A549 (cell line): ENCODE data around the gene CEL. TPM values are rescaled to one million over a fixed set of nuclear protein-coding genes. Genes with fewer than 3 reads are reported as not detected.

Experiments used
- ATAC-seq, 2 experiments: fragments of 200-7000 bp in 1 of 2; fragments of >200 bp in 1 of 2; cut with Nextera tagmentation in 1 of 2; cut with Tn5 transposase in 1 of 2; 3 replicates each; pipeline versions ENCODE4 v1.8.0 to v1.9.1; 2018 to 2020; ENCODE audit warnings: mild to moderate bottlenecking in 1 of 2, moderate library complexity in 1 of 2
- CTCF ChIA-PET: fragments of 300-600 bp; sonication (Branson Sonifier 250); formaldehyde crosslinking; extraction: SDS; loops from one replicate; lab custom pipeline; 2021; ENCODE audit warnings: antibody characterized with exemption, inconsistent platforms; lab: Yijun Ruan, JAX
- POLR2A ChIA-PET: fragments of 350-600 bp; formaldehyde crosslinking; extraction: SDS; loops from one replicate; lab custom pipeline; 2021; ENCODE audit warnings: antibody characterized with exemption, inconsistent platforms; lab: Yijun Ruan, JAX
- DNase-seq, 2 experiments: peaks; one replicate each; pipeline versions ENCODE4 v3.0.0 to v3.0.0-alpha.2; 2011 to 2016; ENCODE audit warnings: low read depth in 1 of 2, low spot score in 1 of 2
- FAIRE-seq: peaks from 2 replicates; lab custom pipeline; 2011; peaks lifted over from hg19 to GRCh38; lab: Jason Lieb, UNC
- H3K27ac ChIP-seq, 2 experiments: fragments of >200 bp; sonication (Bioruptor Twin); formaldehyde crosslinking; 3 replicates each; pipeline ENCODE4 v1.5.1; 2016 to 2017
- H3K4me1 ChIP-seq: fragments of >200 bp; sonication (Bioruptor Twin); formaldehyde crosslinking; 3 replicates; pipeline ENCODE4 v1.6.1; 2016
- H3K4me2 ChIP-seq: fragments of >200 bp; sonication (Bioruptor Twin); formaldehyde crosslinking; 3 replicates; pipeline ENCODE4 v1.6.1; 2016
- H3K4me3 ChIP-seq: fragments of >200 bp; sonication (Bioruptor Twin); formaldehyde crosslinking; 3 replicates; pipeline ENCODE4 v1.5.1; 2016
- H3K9me3 ChIP-seq: fragments of >200 bp; sonication (Bioruptor Twin); formaldehyde crosslinking; 3 replicates; pipeline ENCODE4 v1.6.1; 2016
- CBX2 ChIP-seq: fragments of 200-600 bp; sonication (generic); IDR thresholded peaks from 2 replicates; pipeline ENCODE4 v1.6.1; 2016; ENCODE audit warnings: low read depth, mild to moderate bottlenecking, borderline replicate concordance
- CBX8 ChIP-seq: fragments of 200-600 bp; sonication (generic); IDR thresholded peaks from 2 replicates; pipeline ENCODE4 v1.6.1; 2016
- CHD2 ChIP-seq: fragments of 150-350 bp; IDR thresholded peaks from 2 replicates; pipeline ENCODE4 v1.6.1; 2014; ENCODE audit warnings: low read length; ENCODE audit not compliant: partially characterized antibody
- CTCF ChIP-seq: fragments of >200 bp; sonication (Bioruptor Twin); formaldehyde crosslinking; IDR thresholded peaks from 3 replicates; pipeline ENCODE4 v1.5.1; 2016
- EP300 ChIP-seq, 2 experiments: fragments of >200 bp; sonication (Bioruptor Twin); formaldehyde crosslinking; IDR thresholded peaks; 2 replicates in 1 of 2; 3 replicates in 1 of 2; pipeline ENCODE4 v1.6.1; 2016 to 2017
- HEYL ChIP-seq: fragments of 250-450 bp; sonication (Bioruptor Pico); IDR thresholded peaks from 2 replicates; pipeline ENCODE4 v1.8.0; 2021; ENCODE audit warnings: mild to moderate bottlenecking, moderate library complexity
- HMGXB4 ChIP-seq: fragments of 250-450 bp; sonication (Bioruptor Pico); IDR thresholded peaks from 2 replicates; pipeline ENCODE4 v1.5.0; 2021; ENCODE audit warnings: mild to moderate bottlenecking, moderate library complexity, borderline replicate concordance
- JUNB ChIP-seq: fragments of >200 bp; sonication (Bioruptor Twin); formaldehyde crosslinking; IDR thresholded peaks from 2 replicates; pipeline ENCODE4 v1.6.1; 2016
- KDM5A ChIP-seq: fragments of 200-600 bp; sonication (generic); IDR thresholded peaks from 2 replicates; pipeline ENCODE4 v1.6.1; 2016; ENCODE audit warnings: antibody characterized with exemption, mild to moderate bottlenecking
- MAZ ChIP-seq: fragments of 150-350 bp; IDR thresholded peaks from 2 replicates; pipeline ENCODE4 v1.6.1; 2014; ENCODE audit warnings: antibody characterized with exemption, low read depth, low read length, borderline replicate concordance
- NFE2L2 ChIP-seq: fragments of 150-350 bp; conservative IDR thresholded peaks from 2 replicates; pipeline ENCODE4 v1.6.1; 2014; ENCODE audit warnings: low read length
- RAD21 ChIP-seq, 2 experiments: fragments of >200 bp in 1 of 2; sonication (Bioruptor Twin) in 1 of 2; formaldehyde crosslinking in 1 of 2; IDR thresholded peaks in 1 of 2; conservative IDR thresholded peaks in 1 of 2; 2 replicates in 1 of 2; 3 replicates in 1 of 2; pipeline ENCODE4 v1.6.1; 2012 to 2018; ENCODE audit warnings: inconsistent platforms in 1 of 2
- RNF2 ChIP-seq: fragments of 200-600 bp; sonication (generic); IDR thresholded peaks from 2 replicates; pipeline ENCODE4 v1.6.1; 2016; ENCODE audit warnings: low read depth, mild to moderate bottlenecking, antibody characterized with exemption, moderate library complexity, borderline replicate concordance
- SMC3 ChIP-seq: fragments of >200 bp; sonication (Bioruptor Twin); formaldehyde crosslinking; IDR thresholded peaks from 3 replicates; pipeline ENCODE4 v1.6.1; 2018; ENCODE audit warnings: inconsistent platforms
- SREBF2 ChIP-seq: fragments of 450-650 bp; IDR thresholded peaks from 2 replicates; pipeline ENCODE4 v1.6.1; 2014; ENCODE audit warnings: mild to moderate bottlenecking, moderate library complexity
- TFCP2L1 ChIP-seq: fragments of 250-450 bp; sonication (Bioruptor Pico); IDR thresholded peaks from 2 replicates; pipeline ENCODE4 v1.5.0; 2021; ENCODE audit warnings: mild to moderate bottlenecking
- TP53 ChIP-seq: fragments of 250-450 bp; sonication (Bioruptor Pico); IDR thresholded peaks from 2 replicates; pipeline ENCODE4 v1.5.0; 2021; ENCODE audit warnings: mild to moderate bottlenecking, moderate library complexity
- ZFP36 ChIP-seq: fragments of 450-650 bp; IDR thresholded peaks from 2 replicates; pipeline ENCODE4 v1.6.1; 2014; ENCODE audit warnings: borderline replicate concordance; ENCODE audit not compliant: partially characterized antibody
- ZSCAN20 ChIP-seq: fragments of 250-450 bp; sonication (Bioruptor Pico); IDR thresholded peaks from 2 replicates; pipeline ENCODE4 v1.8.0; 2022; ENCODE audit warnings: mild to moderate bottlenecking, moderate library complexity
- WGBS: methylation state at CpG from one replicate; pipeline ENCODE4 v1.1.6; 2017; ENCODE audit errors: missing lambda C conversion rate; 5-methylcytosine and 5-hydroxymethylcytosine counted together
- polyA plus RNA-seq, 4 experiments: library from polyadenylated mRNA; depleted of rRNA in 3 of 4; stranded (reverse); fragments of >200 nt; fragmentation: RNase III in 1 of 4; extraction: RNeasy Plus Mini Kit Qiagen cat#74134 plus additional on column Dnase treatment in 1 of 4; gene quantifications; 2 replicates in 3 of 4; 3 replicates in 1 of 4; pipeline ENCODE4 v1.2.3, GENCODE V29; 2011 to 2017

CEL gene
- polyA plus RNA-seq, 2 of the 4 experiments (the other 2 are of a cell fraction): 0.23 to 0.68 TPM

GRCh38 chr9:133026426-133026825 lies 35.4 kb upstream of the CEL start:
- Histone ChIP-seq H3K4me2 (no peak overlapping the region), H3K9me3 (no peaks in the 10 kb centered on the region), H3K4me1 (peaks cover 8% of the 10 kb centered on the region; the same call in 1 of the 3 replicates), H3K4me3 (no peak overlapping the region), H3K27ac (no peak overlapping the region)
- POLR2A ChIA-PET: no interaction called here
- CTCF ChIA-PET: interaction anchor here (1.0 to 2.7 kb wide), 7 partner anchors 9 to 459 kb away, joined by 3 to 8 read pairs (median 3); no protein-coding TSS in a partner anchor
- no peak for DNase-seq
- ATAC-seq: no peak
- FAIRE-seq: no peak
- no peak for TF ChIP-seq CTCF
- no peak for TF ChIP-seq TFCP2L1 (CRISPR knock-in tag)
- TF ChIP-seq CBX8: no peak
- TF ChIP-seq CBX2: no peak
- TF ChIP-seq SMC3: no peak
- no peak for TF ChIP-seq SREBF2
- no peak for TF ChIP-seq ZFP36
- no peak for TF ChIP-seq KDM5A
- TF ChIP-seq ZSCAN20 (CRISPR knock-in tag): no peak
- no peak for TF ChIP-seq JUNB
- WGBS: 51% methylated on average over 3 of the region's 3 CpGs

GRCh38 chr9:133027134-133027533 lies 34.6 kb upstream of the CEL start:
- WGBS: 66% methylated on average over 5 of the region's 5 CpGs
- peaks cover 14% of the 10 kb centered on the region for H3K4me1 ChIP-seq
- no peak for TF ChIP-seq NFE2L2
- no peak for TF ChIP-seq MAZ
- no peak for TF ChIP-seq TP53 (CRISPR knock-in tag)
- no peak for TF ChIP-seq RNF2
- no peak for TF ChIP-seq EP300 (IDR thresholded peaks at IDR 0.05)
- TF ChIP-seq HMGXB4 (CRISPR knock-in tag): no peak
- TF ChIP-seq RAD21 (conservative IDR thresholded peaks at IDR 0.05 in 1 of 2, IDR thresholded peaks at IDR 0.05 in 1 of 2): no peak
- TF ChIP-seq HEYL (CRISPR knock-in tag): no peak
- no peak for TF ChIP-seq JUNB
- no peak for DNase-seq
- no peak for FAIRE-seq
- no peaks in the 10 kb centered on the region for H3K9me3 ChIP-seq
- ChIA-PET CTCF (interaction anchor here (1.1 to 2.7 kb wide), 9 partner anchors 9 to 120 kb away, joined by 3 to 8 read pairs (median 5); no protein-coding TSS in a partner anchor), POLR2A (no interaction called here)
- H3K4me3 ChIP-seq: no peak overlapping the region
- no peak for ATAC-seq
- H3K27ac ChIP-seq: no peak overlapping the region
- H3K4me2 ChIP-seq: no peak overlapping the region

GRCh38 chr9:133028221-133028620 lies 33.6 kb upstream of the CEL start:
- ATAC-seq (no peak), FAIRE-seq (no peak), DNase-seq (no peak)
- CTCF ChIA-PET: interaction anchor here (1.2 to 2.6 kb wide), 5 partner anchors 10 to 119 kb away, joined by 3 to 8 read pairs (median 5); no protein-coding TSS in a partner anchor
- Histone ChIP-seq H3K4me1 (peaks cover 17% of the 10 kb centered on the region), H3K4me3 (no peak overlapping the region), H3K27ac (no peak overlapping the region), H3K9me3 (no peaks in the 10 kb centered on the region), H3K4me2 (no peak overlapping the region)
- no peak for TF ChIP-seq CHD2
- POLR2A ChIA-PET: interaction anchor here (1.8 kb wide), 1 partner anchor 16 kb away, joined by 4 read pairs; no protein-coding TSS in a partner anchor
- 76% methylated on average over 3 of the region's 3 CpGs for WGBS
